MM.1S (cell line): ENCODE measurements around the gene ZFAND2A.

Experiments used
- DNase-seq: peaks from one replicate; pipeline ENCODE4 v3.0.0-alpha.2; 2015
- H2AFZ ChIP-seq: fragments of 300-600 bp; sonication (generic); 2 replicates; pipeline ENCODE4 v1.6.0; 2016; ENCODE audit warnings: antibody characterized with exemption, low read length
- H3F3A ChIP-seq: fragments of 300-600 bp; sonication (generic); 2 replicates; pipeline ENCODE4 v1.6.1; 2016; ENCODE audit warnings: mild to moderate bottlenecking, antibody characterized with exemption, low read length, moderate library complexity, mixed read lengths; ENCODE audit not compliant: insufficient read depth
- H3K27ac ChIP-seq: fragments of 300-600 bp; sonication (generic); 2 replicates; pipeline ENCODE4 v1.5.1; 2016; ENCODE audit warnings: mild to moderate bottlenecking, low read length
- H3K27me3 ChIP-seq: fragments of 300-600 bp; sonication (generic); replicated peaks from 2 replicates; pipeline ENCODE4 v1.6.0; 2016; ENCODE audit warnings: low read length; ENCODE audit not compliant: insufficient read depth
- H3K36me3 ChIP-seq: fragments of 300-600 bp; sonication (generic); replicated peaks from 2 replicates; pipeline ENCODE4 v1.6.1; 2016; ENCODE audit warnings: mild to moderate bottlenecking, low read length, mixed read lengths; ENCODE audit not compliant: insufficient read depth
- H3K4me1 ChIP-seq: fragments of 300-600 bp; sonication (generic); 2 replicates; pipeline ENCODE4 v1.6.1; 2016; ENCODE audit warnings: low read length, mixed read lengths
- H3K4me2 ChIP-seq: fragments of 300-600 bp; sonication (generic); 2 replicates; pipeline ENCODE4 v1.6.0; 2016; ENCODE audit warnings: low read depth, low read length
- H3K4me3 ChIP-seq: fragments of 300-600 bp; sonication (generic); 2 replicates; pipeline ENCODE4 v1.5.1; 2016; ENCODE audit warnings: low read length, mixed read lengths
- H3K79me2 ChIP-seq: fragments of 300-600 bp; sonication (generic); 2 replicates; pipeline ENCODE4 v1.6.1; 2016; ENCODE audit warnings: mixed run types, low read length, mixed read lengths
- H3K9ac ChIP-seq: fragments of 300-600 bp; sonication (generic); 2 replicates; pipeline ENCODE4 v1.6.1; 2016; ENCODE audit warnings: low read length, mixed read lengths
- H3K9me2 ChIP-seq: fragments of 300-600 bp; sonication (generic); replicated peaks from 2 replicates; pipeline ENCODE4 v1.6.1; 2016; ENCODE audit warnings: mild to moderate bottlenecking, low read length, mixed read lengths; ENCODE audit not compliant: insufficient read depth
- H3K9me3 ChIP-seq: fragments of 300-600 bp; sonication (generic); replicated peaks from 2 replicates; pipeline ENCODE4 v1.6.1; 2016; ENCODE audit warnings: mild to moderate bottlenecking, low read length, mixed read lengths; ENCODE audit not compliant: insufficient read depth
- H4K20me1 ChIP-seq: fragments of 300-600 bp; sonication (generic); 2 replicates; pipeline ENCODE4 v1.6.1; 2016; ENCODE audit warnings: mild to moderate bottlenecking, low read length, moderate library complexity, mixed read lengths; ENCODE audit not compliant: insufficient read depth
- EZH2 ChIP-seq: fragments of 300-600 bp; sonication (generic); optimal IDR thresholded peaks from 2 replicates; pipeline ENCODE3; 2017; ENCODE audit warnings: low read depth, mild to moderate bottlenecking, antibody characterized with exemption, low read length, mixed read lengths
- EZH2phosphoT487 ChIP-seq: fragments of 300-600 bp; sonication (generic); IDR thresholded peaks from 2 replicates; pipeline ENCODE4 v1.6.1; 2018; ENCODE audit warnings: antibody characterized with exemption, low read length
- TF ChIP-seq, protein P1 (sequence below): fragments of 300-600 bp; sonication (generic); IDR thresholded peaks from 2 replicates; pipeline ENCODE4 v1.5.1; 2016; ENCODE audit warnings: antibody characterized with exemption, low read length, mixed read lengths

ZFAND2A gene

DNA sequence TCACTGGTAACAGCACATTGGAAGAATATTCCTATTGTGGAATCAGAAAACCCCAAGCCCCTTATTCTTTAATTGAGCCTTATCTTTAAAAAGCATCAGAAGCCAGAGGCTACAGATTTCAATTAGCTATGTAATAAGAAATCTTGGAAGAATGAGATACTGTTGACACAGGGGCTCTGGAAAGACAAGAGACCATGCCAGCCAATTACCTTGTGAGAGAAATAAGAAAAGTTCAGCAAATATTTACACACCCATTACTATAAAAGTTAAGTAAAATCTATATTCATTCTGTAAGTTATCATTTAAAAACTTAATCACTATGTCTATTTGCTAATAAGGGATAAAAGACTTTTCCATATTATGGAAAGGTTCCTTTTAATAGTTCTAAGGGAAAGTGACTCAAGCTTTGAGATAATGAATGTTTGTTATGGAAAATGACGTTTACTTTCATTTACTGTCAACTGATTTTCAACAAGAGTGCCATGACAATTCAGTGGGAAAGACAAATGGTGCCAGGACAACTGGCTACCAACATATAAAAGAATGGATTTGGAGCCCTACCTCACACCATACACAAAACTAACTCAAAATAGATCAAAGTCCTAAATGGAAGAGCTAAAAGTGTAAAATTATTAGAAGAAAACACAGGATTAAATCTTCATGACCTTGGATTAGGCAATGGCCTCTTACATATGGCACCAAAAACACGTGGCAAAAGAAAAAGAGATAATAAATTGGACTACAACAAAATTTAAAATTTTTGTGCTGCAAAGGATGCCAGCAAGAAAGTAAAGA lies 28.3 kb downstream of the ZFAND2A start:
- H3K27me3 ChIP-seq = no peaks in the 10 kb centered on the region
- H2AFZ ChIP-seq = no peak overlapping the region
- no peak overlapping the region for H3K27ac ChIP-seq
- TF ChIP-seq EZH2 (no peak), EZH2phosphoT487 (no peak)
- TF ChIP-seq, protein P1, sequence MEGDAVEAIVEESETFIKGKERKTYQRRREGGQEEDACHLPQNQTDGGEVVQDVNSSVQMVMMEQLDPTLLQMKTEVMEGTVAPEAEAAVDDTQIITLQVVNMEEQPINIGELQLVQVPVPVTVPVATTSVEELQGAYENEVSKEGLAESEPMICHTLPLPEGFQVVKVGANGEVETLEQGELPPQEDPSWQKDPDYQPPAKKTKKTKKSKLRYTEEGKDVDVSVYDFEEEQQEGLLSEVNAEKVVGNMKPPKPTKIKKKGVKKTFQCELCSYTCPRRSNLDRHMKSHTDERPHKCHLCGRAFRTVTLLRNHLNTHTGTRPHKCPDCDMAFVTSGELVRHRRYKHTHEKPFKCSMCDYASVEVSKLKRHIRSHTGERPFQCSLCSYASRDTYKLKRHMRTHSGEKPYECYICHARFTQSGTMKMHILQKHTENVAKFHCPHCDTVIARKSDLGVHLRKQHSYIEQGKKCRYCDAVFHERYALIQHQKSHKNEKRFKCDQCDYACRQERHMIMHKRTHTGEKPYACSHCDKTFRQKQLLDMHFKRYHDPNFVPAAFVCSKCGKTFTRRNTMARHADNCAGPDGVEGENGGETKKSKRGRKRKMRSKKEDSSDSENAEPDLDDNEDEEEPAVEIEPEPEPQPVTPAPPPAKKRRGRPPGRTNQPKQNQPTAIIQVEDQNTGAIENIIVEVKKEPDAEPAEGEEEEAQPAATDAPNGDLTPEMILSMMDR = no peak
- H3K4me3 ChIP-seq = no peak overlapping the region
- no peaks in the 10 kb centered on the region for H3K36me3 ChIP-seq
- H3K9me3 ChIP-seq = no peaks in the 10 kb centered on the region
- no peaks in the 10 kb centered on the region; the same call in 1 of the 2 replicates for H3K79me2 ChIP-seq
- H4K20me1 ChIP-seq = no peaks in the 10 kb centered on the region
- H3K4me2 ChIP-seq = no peak overlapping the region
- H3K9me2 ChIP-seq = no peaks in the 10 kb centered on the region
- no peak for DNase-seq
- no peaks in the 10 kb centered on the region for H3F3A ChIP-seq
- no peak overlapping the region for H3K9ac ChIP-seq
- peaks cover under 1% of the 10 kb centered on the region; the same call in 1 of the 2 replicates for H3K4me1 ChIP-seq

DNA sequence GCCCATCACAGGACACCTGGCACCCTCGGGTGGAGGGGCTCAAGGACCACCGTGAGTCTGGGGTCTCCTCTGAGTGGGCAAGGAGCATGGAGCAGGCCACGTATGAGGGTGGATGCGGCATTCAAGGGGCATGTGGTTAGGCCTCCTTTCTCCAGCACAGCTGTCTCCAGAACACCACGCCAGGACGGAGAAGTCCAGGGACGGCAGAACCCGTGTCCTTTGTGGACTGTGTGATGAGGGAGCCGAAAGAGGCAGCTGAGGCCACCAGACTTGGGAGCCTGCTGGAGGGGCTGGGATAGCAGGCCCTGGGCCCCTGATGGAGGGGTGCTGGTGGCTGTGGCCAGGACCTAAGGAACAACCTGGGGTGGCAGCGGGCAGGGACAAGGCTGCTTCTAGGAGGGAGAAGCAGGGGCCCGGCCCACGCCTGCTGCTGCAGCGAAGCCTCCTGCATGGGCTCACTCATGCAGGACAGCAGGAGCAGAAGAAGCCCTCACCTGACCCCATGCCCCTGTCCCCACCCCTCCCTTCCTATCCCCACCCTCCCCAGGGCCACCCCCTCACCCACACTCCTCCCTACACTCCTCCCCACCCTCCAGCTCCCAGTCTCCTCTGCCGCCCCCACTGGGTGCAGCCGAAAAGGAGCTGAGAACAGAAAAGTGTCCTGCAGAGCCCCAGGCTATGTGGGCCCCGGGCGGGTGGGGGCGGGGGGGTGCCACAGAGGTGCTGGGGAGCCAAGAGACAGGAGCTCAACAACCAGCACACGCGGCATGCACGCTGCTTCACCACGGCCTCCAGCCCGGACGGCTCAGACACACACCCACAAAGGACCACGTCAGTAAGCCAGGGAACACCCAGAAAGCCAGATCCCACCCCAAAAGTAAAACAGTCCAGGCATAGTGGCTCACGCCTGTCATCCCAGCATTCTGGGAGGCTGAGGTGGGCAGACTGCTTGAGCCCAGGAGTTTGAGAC lies 29.7 kb downstream of the ZFAND2A start:
- H3K4me2 ChIP-seq = no peak overlapping the region
- no peak overlapping the region for H2AFZ ChIP-seq
- no peak overlapping the region for H3K27ac ChIP-seq
- no peaks in the 10 kb centered on the region for H3K9me2 ChIP-seq
- no peaks in the 10 kb centered on the region for H3K4me1 ChIP-seq
- no peak for TF ChIP-seq EZH2
- TF ChIP-seq, protein P1 = no peak
- TF ChIP-seq EZH2phosphoT487 = no peak
- no peaks in the 10 kb centered on the region for H4K20me1 ChIP-seq
- no peak overlapping the region for H3K4me3 ChIP-seq
- H3K36me3 ChIP-seq = no peaks in the 10 kb centered on the region
- H3F3A ChIP-seq = no peaks in the 10 kb centered on the region
- no peaks in the 10 kb centered on the region for H3K27me3 ChIP-seq
- DNase-seq = no peak
- H3K9me3 ChIP-seq = no peaks in the 10 kb centered on the region
- H3K79me2 ChIP-seq = no peaks in the 10 kb centered on the region; the same call in 1 of the 2 replicates
- H3K9ac ChIP-seq = no peak overlapping the region

DNA sequence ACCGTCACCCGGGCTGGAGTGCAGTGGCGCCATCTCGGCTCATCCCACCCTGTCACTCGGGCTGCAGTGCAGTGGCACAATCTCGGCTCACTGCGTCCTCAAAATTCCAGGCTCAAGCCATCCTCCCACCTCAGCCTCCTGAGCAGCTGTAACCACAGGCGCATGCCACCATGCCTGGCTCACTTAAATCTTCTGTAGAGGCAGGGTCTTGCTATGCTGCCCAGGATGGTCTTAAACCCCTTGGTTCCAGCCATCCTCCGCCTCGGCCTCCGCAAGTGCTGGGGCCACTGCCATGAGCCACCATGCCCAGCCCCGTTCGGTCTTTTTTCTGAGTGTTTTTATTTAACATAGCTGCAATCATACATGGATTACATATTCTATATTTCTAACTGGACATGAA lies 30.6 kb downstream of the ZFAND2A start:
- H2AFZ ChIP-seq = no peak overlapping the region
- no peak overlapping the region for H3K27ac ChIP-seq
- H3K4me3 ChIP-seq = no peak overlapping the region
- TF ChIP-seq, protein P1 = no peak
- TF ChIP-seq EZH2 (no peak), EZH2phosphoT487 (no peak)
- no peak overlapping the region for H3K9ac ChIP-seq
- H3F3A ChIP-seq = no peaks in the 10 kb centered on the region
- no peaks in the 10 kb centered on the region for H3K9me3 ChIP-seq
- no peaks in the 10 kb centered on the region for H3K4me1 ChIP-seq
- no peaks in the 10 kb centered on the region for H3K79me2 ChIP-seq
- H3K9me2 ChIP-seq = no peaks in the 10 kb centered on the region
- no peaks in the 10 kb centered on the region for H3K36me3 ChIP-seq
- no peak overlapping the region for H3K4me2 ChIP-seq
- DNase-seq = no peak
- H4K20me1 ChIP-seq = no peaks in the 10 kb centered on the region
- H3K27me3 ChIP-seq = no peaks in the 10 kb centered on the region
